K562 (cell line): ENCODE data around the gene FANCC. TPM values are rescaled to one million over a fixed set of nuclear protein-coding genes. Genes with fewer than 3 reads are reported as not detected.

Source experiments
- CREB1 ChIP-seq, 2 experiments: sonication (generic) in 1 of 2; formaldehyde crosslinking in 1 of 2; IDR thresholded peaks; 2 replicates each; pipeline versions ENCODE4 v1.6.1 to v1.8.0; 2012 to 2022; ENCODE audit warnings: inconsistent platforms in 1 of 2, mild to moderate bottlenecking in 1 of 2, missing genetic modification reagents in 1 of 2, moderate library complexity in 1 of 2
- CTBP1 ChIP-seq: fragments of 450-650 bp; IDR thresholded peaks from 2 replicates; pipeline ENCODE4 v1.6.1; 2016; ENCODE audit warnings: borderline replicate concordance
- FOXP4 ChIP-seq: sonication (generic); formaldehyde crosslinking; IDR thresholded peaks from 2 replicates; pipeline ENCODE4 v1.8.0; 2022; ENCODE audit warnings: mild to moderate bottlenecking, missing genetic modification reagents, borderline replicate concordance
- GTF2E2 ChIP-seq: fragments of 200-800 bp; sonication (Bioruptor generic); IDR thresholded peaks from 2 replicates; pipeline ENCODE4 v1.6.1; 2016; ENCODE audit warnings: missing genetic modification characterization, missing compliant biosample characterization
- HDAC2 ChIP-seq: fragments of 450-650 bp; IDR thresholded peaks from 2 replicates; pipeline ENCODE4 v1.6.1; 2016; ENCODE audit warnings: mild to moderate bottlenecking
- HMGN3 ChIP-seq: IDR thresholded peaks from 2 replicates; pipeline ENCODE4 v1.6.1; 2011; ENCODE audit warnings: borderline replicate concordance, low read depth, mild to moderate bottlenecking, mixed read lengths, low read length; ENCODE audit not compliant: insufficient read length; ENCODE audit errors: extremely low read depth
- KAT8 ChIP-seq: fragments of 450-650 bp; IDR thresholded peaks from 2 replicates; pipeline ENCODE4 v1.6.1; 2016; ENCODE audit warnings: low read depth, mild to moderate bottlenecking
- MED1 ChIP-seq: sonication (generic); formaldehyde crosslinking; IDR thresholded peaks from 2 replicates; pipeline ENCODE4 v1.8.1; 2023; ENCODE audit warnings: missing genetic modification reagents, borderline replicate concordance
- NCOA6 ChIP-seq: fragments of 450-650 bp; IDR thresholded peaks from 2 replicates; pipeline ENCODE4 v1.6.1; 2017; ENCODE audit warnings: mild to moderate bottlenecking
- NFE2L1 ChIP-seq: fragments of 450-650 bp; IDR thresholded peaks from 2 replicates; pipeline ENCODE4 v1.6.1; 2016; ENCODE audit warnings: missing genetic modification characterization, low read depth, mild to moderate bottlenecking, missing compliant biosample characterization, moderate library complexity, borderline replicate concordance
- PTBP1 ChIP-seq: fragments of 200-400 bp; formaldehyde crosslinking; IDR thresholded peaks from 2 replicates; pipeline ENCODE4 v1.6.1; 2017; ENCODE audit warnings: low read depth, low read length
- RNF2 ChIP-seq: sonication (generic); IDR thresholded peaks from 2 replicates; pipeline ENCODE4 v1.6.1; 2016
- SRSF1 ChIP-seq: fragments of 200-400 bp; formaldehyde crosslinking; IDR thresholded peaks from 2 replicates; pipeline ENCODE4 v1.6.1; 2017; ENCODE audit warnings: mild to moderate bottlenecking, low read depth, low read length, moderate library complexity
- ZBTB5 ChIP-seq: fragments of 450-650 bp; IDR thresholded peaks from 2 replicates; pipeline ENCODE4 v1.6.1; 2017; ENCODE audit warnings: antibody characterized with exemption
- ZNF699 ChIP-seq: fragments of 250-450 bp; sonication (Bioruptor Pico); IDR thresholded peaks from 2 replicates; pipeline ENCODE4 v1.8.0; 2021; ENCODE audit warnings: mild to moderate bottlenecking, moderate library complexity; ENCODE audit not compliant: insufficient replicate concordance
- polyA plus RNA-seq, 8 experiments: library from polyadenylated mRNA; depleted of rRNA in 4 of 8; stranded (reverse) in 5 of 8; unstranded in 3 of 8; fragments of >200 nt; fragmentation: Nextera tagmentation in 2 of 8; fragmentation: Illumina TruSeq in 1 of 8; extraction: Ambion mirVana in 2 of 8; extraction: Trizol in 1 of 8; gene quantifications; 2 replicates each; pipeline versions ENCODE4 v1.2.1 to v1.2.3, GENCODE V29; 2011 to 2014; ENCODE audit warnings: inconsistent platforms in 1 of 8, missing spikeins in 1 of 8
- total RNA-seq, 7 experiments: library from RNA; depleted of rRNA in 6 of 7; stranded (reverse); fragments of >200 nt in 6 of 7; fragmentation: Illumina TruSeq in 2 of 7; extraction: Trizol in 2 of 7; gene quantifications; 2 replicates each; pipeline versions ENCODE4 v1.2.1 to v1.2.3, GENCODE V29; 2011 to 2021; ENCODE audit warnings: low replicate concordance in 1 of 7
- TF ChIP-seq, protein P1 (sequence below): fragments of 450-650 bp; IDR thresholded peaks from 2 replicates; pipeline ENCODE4 v1.6.1; 2016; ENCODE audit warnings: low read depth

FANCC gene
- total and polyA plus RNA-seq, 9 of the 15 experiments (the other 6 are each of a cell fraction or from before 2014, with no cell fraction given), result 4.6 to 18.4 (median 14.2) TPM

DNA sequence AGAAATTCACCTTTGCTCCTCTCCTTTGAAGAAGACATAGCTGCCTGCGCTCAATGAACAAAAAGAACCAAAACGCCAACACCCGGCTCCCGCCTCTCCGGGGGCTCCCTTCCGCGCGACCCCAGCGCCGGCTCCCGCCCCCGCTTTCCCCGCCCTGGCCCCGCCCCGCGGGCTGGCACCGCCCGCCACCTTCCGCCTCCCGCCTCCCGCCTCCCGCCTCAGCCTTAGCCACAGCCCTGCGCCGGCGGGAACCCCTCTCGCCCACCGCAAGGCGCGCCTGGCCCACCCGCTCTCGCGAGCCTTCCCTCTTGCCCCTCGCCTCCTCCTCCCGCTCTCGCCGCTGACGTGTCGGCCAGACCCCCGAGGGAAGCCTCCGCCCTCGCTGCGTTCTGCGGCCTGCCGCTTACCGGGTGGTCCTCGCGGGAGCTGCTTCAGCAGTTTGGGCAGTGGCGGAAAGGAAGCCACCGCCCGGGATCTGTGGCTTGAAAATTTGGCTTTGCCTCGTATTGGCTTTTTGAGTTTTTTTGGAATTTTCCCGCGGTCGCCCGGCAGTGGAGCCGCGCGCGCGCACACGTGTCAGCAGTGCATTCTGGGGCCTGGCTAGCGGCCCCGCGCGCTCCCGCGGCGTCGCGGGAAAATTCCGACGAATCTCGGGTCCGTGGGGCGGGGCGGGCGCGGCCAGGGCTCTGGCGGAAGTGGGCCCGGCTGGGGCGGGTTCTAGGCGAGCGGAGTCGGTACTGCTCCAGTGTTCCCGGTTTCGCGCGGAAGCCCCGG, at the start of gene FANCC (continued):
- no peak for TF ChIP-seq ZNF699 (CRISPR knock-in tag)
- no peak for TF ChIP-seq PTBP1
- no peak for TF ChIP-seq RNF2
- no peak for TF ChIP-seq HDAC2
- TF ChIP-seq CTBP1, result no peak; the same call in 1 of the 2 replicates
- TF ChIP-seq SRSF1, result no peak
- no peak for TF ChIP-seq FOXP4 (CRISPR knock-in tag)
- peak; percentile 77 for TF ChIP-seq CREB1 (IDR thresholded peaks at IDR 0.05)
- peak; percentile 56; the same call in 1 of the 2 replicates for TF ChIP-seq CREB1 (CRISPR knock-in tag; IDR thresholded peaks at IDR 0.05)
- no peak for TF ChIP-seq NFE2L1
- TF ChIP-seq, protein P1, sequence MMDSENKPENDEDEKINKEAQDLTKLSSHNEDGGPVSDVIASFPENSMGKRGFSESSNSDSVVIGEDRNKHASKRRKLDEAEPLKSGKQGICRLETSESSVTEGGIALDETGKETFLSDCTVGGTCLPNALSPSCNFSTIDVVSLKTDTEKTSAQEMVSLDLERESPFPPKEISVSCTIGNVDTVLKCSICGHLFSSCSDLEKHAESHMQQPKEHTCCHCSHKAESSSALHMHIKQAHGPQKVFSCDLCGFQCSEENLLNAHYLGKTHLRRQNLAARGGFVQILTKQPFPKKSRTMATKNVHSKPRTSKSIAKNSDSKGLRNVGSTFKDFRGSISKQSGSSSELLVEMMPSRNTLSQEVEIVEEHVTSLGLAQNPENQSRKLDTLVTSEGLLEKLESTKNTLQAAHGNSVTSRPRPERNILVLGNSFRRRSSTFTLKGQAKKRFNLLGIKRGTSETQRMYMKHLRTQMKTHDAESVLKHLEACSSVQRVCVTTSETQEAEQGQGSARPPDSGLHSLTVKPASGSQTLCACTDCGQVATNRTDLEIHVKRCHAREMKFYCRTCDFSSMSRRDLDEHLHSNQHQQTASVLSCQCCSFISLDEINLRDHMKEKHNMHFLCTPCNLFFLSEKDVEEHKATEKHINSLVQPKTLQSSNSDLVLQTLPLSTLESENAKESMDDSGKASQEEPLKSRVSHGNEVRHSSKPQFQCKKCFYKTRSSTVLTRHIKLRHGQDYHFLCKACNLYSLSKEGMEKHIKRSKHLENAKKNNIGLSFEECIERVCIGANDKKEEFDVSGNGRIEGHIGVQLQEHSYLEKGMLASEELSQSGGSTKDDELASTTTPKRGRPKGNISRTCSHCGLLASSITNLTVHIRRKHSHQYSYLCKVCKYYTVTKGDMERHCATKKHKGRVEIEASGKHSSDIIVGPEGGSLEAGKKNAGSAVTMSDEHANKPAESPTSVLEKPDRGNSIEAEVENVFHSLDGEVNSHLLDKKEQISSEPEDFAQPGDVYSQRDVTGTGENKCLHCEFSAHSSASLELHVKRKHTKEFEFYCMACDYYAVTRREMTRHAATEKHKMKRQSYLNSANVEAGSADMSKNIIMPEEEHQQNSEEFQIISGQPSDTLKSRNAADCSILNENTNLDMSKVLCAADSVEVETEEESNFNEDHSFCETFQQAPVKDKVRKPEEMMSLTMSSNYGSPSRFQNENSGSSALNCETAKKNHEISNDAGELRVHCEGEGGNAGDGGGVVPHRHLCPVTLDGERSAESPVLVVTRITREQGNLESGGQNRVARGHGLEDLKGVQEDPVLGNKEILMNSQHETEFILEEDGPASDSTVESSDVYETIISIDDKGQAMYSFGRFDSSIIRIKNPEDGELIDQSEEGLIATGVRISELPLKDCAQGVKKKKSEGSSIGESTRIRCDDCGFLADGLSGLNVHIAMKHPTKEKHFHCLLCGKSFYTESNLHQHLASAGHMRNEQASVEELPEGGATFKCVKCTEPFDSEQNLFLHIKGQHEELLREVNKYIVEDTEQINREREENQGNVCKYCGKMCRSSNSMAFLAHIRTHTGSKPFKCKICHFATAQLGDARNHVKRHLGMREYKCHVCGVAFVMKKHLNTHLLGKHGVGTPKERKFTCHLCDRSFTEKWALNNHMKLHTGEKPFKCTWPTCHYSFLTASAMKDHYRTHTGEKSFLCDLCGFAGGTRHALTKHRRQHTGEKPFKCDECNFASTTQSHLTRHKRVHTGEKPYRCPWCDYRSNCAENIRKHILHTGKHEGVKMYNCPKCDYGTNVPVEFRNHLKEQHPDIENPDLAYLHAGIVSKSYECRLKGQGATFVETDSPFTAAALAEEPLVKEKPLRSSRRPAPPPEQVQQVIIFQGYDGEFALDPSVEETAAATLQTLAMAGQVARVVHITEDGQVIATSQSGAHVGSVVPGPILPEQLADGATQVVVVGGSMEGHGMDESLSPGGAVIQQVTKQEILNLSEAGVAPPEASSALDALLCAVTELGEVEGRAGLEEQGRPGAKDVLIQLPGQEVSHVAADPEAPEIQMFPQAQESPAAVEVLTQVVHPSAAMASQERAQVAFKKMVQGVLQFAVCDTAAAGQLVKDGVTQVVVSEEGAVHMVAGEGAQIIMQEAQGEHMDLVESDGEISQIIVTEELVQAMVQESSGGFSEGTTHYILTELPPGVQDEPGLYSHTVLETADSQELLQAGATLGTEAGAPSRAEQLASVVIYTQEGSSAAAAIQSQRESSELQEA, result no peak
- TF ChIP-seq HMGN3, result peak; percentile 57
- no peak for TF ChIP-seq ZBTB5
- TF ChIP-seq GTF2E2 (tag), result peak; percentile 82; the same call in 1 of the 2 replicates
- TF ChIP-seq KAT8, result no peak
- no peak for TF ChIP-seq NCOA6
- no peak for TF ChIP-seq MED1 (CRISPR knock-in tag)
